Measurements from ENCODE around the gene SLC39A11.

The SLC39A11 gene

DNA sequence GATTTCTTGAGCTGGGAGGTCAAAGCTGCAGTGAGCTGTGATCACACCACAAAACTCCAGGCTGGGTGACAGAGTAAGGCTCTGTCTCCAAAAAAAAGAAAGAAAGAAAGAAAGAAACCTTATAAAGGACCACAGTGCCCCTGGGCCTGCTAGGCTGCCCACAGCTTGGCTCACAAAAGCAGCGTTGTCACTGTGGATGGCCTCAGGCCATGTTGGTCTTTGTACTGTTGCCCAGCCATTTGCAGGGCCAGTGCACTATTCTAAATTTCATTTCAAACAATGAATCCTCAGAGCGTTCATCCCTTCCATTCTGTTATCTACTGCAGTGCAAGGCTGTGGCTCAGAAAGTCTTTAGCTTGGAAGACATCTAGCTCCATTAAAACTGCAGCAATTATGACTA, 208.4 kb downstream of the SLC39A11 start:
- no peak overlapping the region for H2AFZ ChIP-seq (ENCODE audit: low read depth, low read length)
- peaks cover 0 to 11% of the 10 kb centered on the region in 2 experiments for H3K36me3 ChIP-seq (ENCODE audit: control insufficient read depth in 1 of 2, insufficient read depth in 2 of 2, low read depth in 1 of 2, low read length in 2 of 2)
- H3K14ac ChIP-seq (ENCODE audit: low read length in 2 of 2): no peak overlapping the region
- no peak for DNase-seq
- H2BK5ac ChIP-seq (ENCODE audit: low read depth, low read length, poor library complexity, severe bottlenecking): no peak overlapping the region
- no peak overlapping the region for H2BK120ac ChIP-seq (ENCODE audit: low read depth, low read length)
- 97% methylated on average over 2 of the region's 2 CpGs for WGBS
- H4K91ac ChIP-seq (ENCODE audit: low read length): no peak overlapping the region
- H3K79me1 ChIP-seq (replicated peaks; ENCODE audit: low read length, poor library complexity, severe bottlenecking): peaks cover 4% of the 10 kb centered on the region
- H3K4me2 ChIP-seq (ENCODE audit: low read length, poor library complexity, severe bottlenecking): no peak overlapping the region
- no peak overlapping the region for H4K8ac ChIP-seq (ENCODE audit: low read length)
- H3K23ac ChIP-seq (ENCODE audit: low read length in 2 of 2): no peak overlapping the region
- no peak overlapping the region for H3K9ac ChIP-seq (ENCODE audit: low read length)
- no peak overlapping the region for H3K18ac ChIP-seq (ENCODE audit: low read depth in 1 of 2, low read length in 2 of 2)
- H3K4ac ChIP-seq (ENCODE audit: low read depth in 1 of 2, low read length in 2 of 2): no peak overlapping the region
- no peak overlapping the region for H3K27ac ChIP-seq (ENCODE audit: low read length, poor library complexity, severe bottlenecking)
- H2BK15ac ChIP-seq (ENCODE audit: low read depth, poor library complexity, severe bottlenecking): no peak overlapping the region
- peaks cover 8% of the 10 kb centered on the region for H3K9me3 ChIP-seq (ENCODE audit: control insufficient read depth, low read length)
- H3K4me3 ChIP-seq (ENCODE audit: insufficient read depth in 1 of 2, low read depth in 1 of 2, low read length in 2 of 2): no peak overlapping the region
- no peak overlapping the region for H2AK5ac ChIP-seq (ENCODE audit: low read length, severe bottlenecking)
- H2BK12ac ChIP-seq (ENCODE audit: low read length in 2 of 2): no peak overlapping the region
- no peaks in the 10 kb centered on the region for H3K27me3 ChIP-seq (ENCODE audit: control insufficient read depth in 1 of 2, insufficient read depth in 1 of 2, low read length in 2 of 2)
- no peaks in the 10 kb centered on the region for H3K4me1 ChIP-seq (ENCODE audit: control insufficient read depth, insufficient read depth, low read depth, low read length)

DNA sequence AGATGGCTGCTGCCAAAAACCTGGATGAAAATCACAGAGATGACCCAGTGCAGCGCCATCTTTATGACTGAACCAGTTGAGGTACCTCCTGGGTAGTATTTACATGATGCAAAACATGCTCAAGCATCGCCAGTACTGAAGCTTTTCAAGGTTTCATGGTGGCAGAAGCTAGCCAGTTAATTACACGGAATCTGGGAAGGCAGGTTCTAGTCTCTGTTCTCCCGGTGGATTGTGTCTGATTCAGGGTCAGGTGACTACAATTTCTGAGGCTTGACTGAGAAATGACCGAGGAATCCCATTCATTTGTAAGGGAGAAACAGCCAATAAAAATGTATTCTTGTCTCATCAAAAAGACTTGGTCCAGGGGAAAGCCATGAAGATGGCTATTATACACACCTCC, 209.1 kb downstream of the SLC39A11 start:
- no peak overlapping the region for H3K27ac ChIP-seq (ENCODE audit: low read length, poor library complexity, severe bottlenecking)
- H2BK5ac ChIP-seq (ENCODE audit: low read depth, low read length, poor library complexity, severe bottlenecking): no peak overlapping the region
- H3K79me1 ChIP-seq (replicated peaks; ENCODE audit: low read length, poor library complexity, severe bottlenecking): peaks cover 4% of the 10 kb centered on the region
- no peak for DNase-seq
- H2AFZ ChIP-seq (ENCODE audit: low read depth, low read length): no peak overlapping the region
- H3K4me3 ChIP-seq (ENCODE audit: insufficient read depth in 1 of 2, low read depth in 1 of 2, low read length in 2 of 2): no peak overlapping the region
- no peak overlapping the region for H3K14ac ChIP-seq (ENCODE audit: low read length in 2 of 2)
- no peak overlapping the region for H3K23ac ChIP-seq (ENCODE audit: low read length in 2 of 2)
- no peak overlapping the region for H2BK120ac ChIP-seq (ENCODE audit: low read depth, low read length)
- H4K8ac ChIP-seq (ENCODE audit: low read length): no peak overlapping the region
- H2BK15ac ChIP-seq (ENCODE audit: low read depth, poor library complexity, severe bottlenecking): no peak overlapping the region
- H3K18ac ChIP-seq (ENCODE audit: low read depth in 1 of 2, low read length in 2 of 2): no peak overlapping the region
- peaks cover 0 to 11% of the 10 kb centered on the region in 2 experiments for H3K36me3 ChIP-seq (ENCODE audit: control insufficient read depth in 1 of 2, insufficient read depth in 2 of 2, low read depth in 1 of 2, low read length in 2 of 2)
- H3K4ac ChIP-seq (ENCODE audit: low read depth in 1 of 2, low read length in 2 of 2): no peak overlapping the region
- H2AK5ac ChIP-seq (ENCODE audit: low read length, severe bottlenecking): no peak overlapping the region
- 95% methylated on average over 4 of the region's 5 CpGs for WGBS
- H3K4me2 ChIP-seq (ENCODE audit: low read length, poor library complexity, severe bottlenecking): no peak overlapping the region
- no peaks in the 10 kb centered on the region for H3K4me1 ChIP-seq (ENCODE audit: control insufficient read depth, insufficient read depth, low read depth, low read length)
- peaks cover 8% of the 10 kb centered on the region for H3K9me3 ChIP-seq (ENCODE audit: control insufficient read depth, low read length)
- no peak overlapping the region for H2BK12ac ChIP-seq (ENCODE audit: low read length in 2 of 2)
- H3K9ac ChIP-seq (ENCODE audit: low read length): no peak overlapping the region
- no peak overlapping the region for H4K91ac ChIP-seq (ENCODE audit: low read length)
- no peaks in the 10 kb centered on the region for H3K27me3 ChIP-seq (ENCODE audit: control insufficient read depth in 1 of 2, insufficient read depth in 1 of 2, low read length in 2 of 2)

DNA sequence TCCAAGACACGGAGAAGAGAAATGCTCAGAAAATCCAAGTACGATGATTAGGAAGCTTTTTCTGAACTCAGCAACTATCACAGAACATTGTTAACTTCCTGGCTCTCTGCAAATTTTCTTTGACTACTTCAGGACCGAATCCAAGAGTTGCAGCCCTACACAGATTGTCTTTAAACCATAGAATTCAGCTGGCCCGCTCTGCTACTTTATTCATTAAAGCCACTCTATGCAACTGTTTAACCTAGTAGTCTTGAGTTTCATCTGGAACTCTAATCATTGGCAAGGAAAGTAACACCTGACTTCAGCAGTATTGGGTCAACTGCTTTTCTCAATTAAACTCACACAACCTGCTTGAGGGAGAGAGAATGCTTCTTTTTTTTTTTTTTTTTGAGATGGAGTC, 210.1 kb downstream of the SLC39A11 start:
- Histone ChIP-seq H3K79me1 (replicated peaks; ENCODE audit: low read length, poor library complexity, severe bottlenecking) (peaks cover 4% of the 10 kb centered on the region), H3K14ac (ENCODE audit: low read length in 2 of 2) (no peak overlapping the region), H3K27me3 (ENCODE audit: control insufficient read depth in 1 of 2, insufficient read depth in 1 of 2, low read length in 2 of 2) (no peaks in the 10 kb centered on the region), H3K23ac (ENCODE audit: low read length in 2 of 2) (no peak overlapping the region), H3K9ac (ENCODE audit: low read length) (no peak overlapping the region), H2BK15ac (ENCODE audit: low read depth, poor library complexity, severe bottlenecking) (no peak overlapping the region), H3K4me3 (ENCODE audit: insufficient read depth in 1 of 2, low read depth in 1 of 2, low read length in 2 of 2) (no peak overlapping the region), H3K4ac (ENCODE audit: low read depth in 1 of 2, low read length in 2 of 2) (no peak overlapping the region), H2AK5ac (ENCODE audit: low read length, severe bottlenecking) (no peak overlapping the region), H3K36me3 (ENCODE audit: control insufficient read depth in 1 of 2, insufficient read depth in 2 of 2, low read depth in 1 of 2, low read length in 2 of 2) (peaks cover 0 to 11% of the 10 kb centered on the region in 2 experiments), H2BK120ac (ENCODE audit: low read depth, low read length) (no peak overlapping the region), H3K4me1 (ENCODE audit: control insufficient read depth, insufficient read depth, low read depth, low read length) (no peaks in the 10 kb centered on the region), H2BK5ac (ENCODE audit: low read depth, low read length, poor library complexity, severe bottlenecking) (no peak overlapping the region), H4K8ac (ENCODE audit: low read length) (no peak overlapping the region), H4K91ac (ENCODE audit: low read length) (no peak overlapping the region), H3K27ac (ENCODE audit: low read length, poor library complexity, severe bottlenecking) (no peak overlapping the region), H3K9me3 (ENCODE audit: control insufficient read depth, low read length) (peaks cover 11% of the 10 kb centered on the region), H3K4me2 (ENCODE audit: low read length, poor library complexity, severe bottlenecking) (no peak overlapping the region), H2BK12ac (ENCODE audit: low read length in 2 of 2) (no peak overlapping the region), H2AFZ (ENCODE audit: low read depth, low read length) (no peak overlapping the region), H3K18ac (ENCODE audit: low read depth in 1 of 2, low read length in 2 of 2) (no peak overlapping the region)
- no peak for DNase-seq
- WGBS: 96% methylated on average over 4 of the region's 4 CpGs

DNA sequence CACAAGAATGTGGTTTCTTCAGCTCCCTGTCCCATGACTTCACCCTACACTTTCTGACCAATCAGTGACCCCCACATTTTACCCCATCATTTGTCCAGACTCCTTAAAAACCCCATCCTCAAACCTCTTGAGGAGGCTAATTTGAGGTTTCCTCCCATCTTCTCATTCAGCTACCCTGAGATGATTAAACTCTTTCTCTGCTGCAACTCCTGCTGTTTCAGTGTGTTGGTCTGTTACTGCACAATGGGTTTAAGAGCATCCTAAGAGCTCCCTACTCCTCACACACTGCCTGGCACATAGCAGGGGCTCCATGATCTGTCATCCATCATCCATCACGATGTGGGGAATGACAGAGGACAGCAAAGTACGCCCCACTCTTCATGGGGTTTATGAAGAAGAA, 212.6 kb downstream of the SLC39A11 start:
- Histone ChIP-seq H2BK12ac (ENCODE audit: low read length in 2 of 2) (no peak overlapping the region), H2BK120ac (ENCODE audit: low read depth, low read length) (no peak overlapping the region), H2AK5ac (ENCODE audit: low read length, severe bottlenecking) (no peak overlapping the region), H3K4me1 (ENCODE audit: control insufficient read depth, insufficient read depth, low read depth, low read length) (no peaks in the 10 kb centered on the region), H3K36me3 (ENCODE audit: control insufficient read depth in 1 of 2, insufficient read depth in 2 of 2, low read depth in 1 of 2, low read length in 2 of 2) (peaks cover 0 to 11% of the 10 kb centered on the region in 2 experiments), H3K27me3 (ENCODE audit: control insufficient read depth in 1 of 2, insufficient read depth in 1 of 2, low read length in 2 of 2) (no peaks in the 10 kb centered on the region), H3K18ac (ENCODE audit: low read depth in 1 of 2, low read length in 2 of 2) (no peak overlapping the region), H3K4me2 (ENCODE audit: low read length, poor library complexity, severe bottlenecking) (no peak overlapping the region), H3K4me3 (ENCODE audit: insufficient read depth in 1 of 2, low read depth in 1 of 2, low read length in 2 of 2) (no peak overlapping the region), H3K9ac (ENCODE audit: low read length) (no peak overlapping the region), H3K27ac (ENCODE audit: low read length, poor library complexity, severe bottlenecking) (no peak overlapping the region), H3K9me3 (ENCODE audit: control insufficient read depth, low read length) (peaks cover 16% of the 10 kb centered on the region), H4K8ac (ENCODE audit: low read length) (no peak overlapping the region), H3K4ac (ENCODE audit: low read depth in 1 of 2, low read length in 2 of 2) (no peak overlapping the region), H4K91ac (ENCODE audit: low read length) (no peak overlapping the region), H2BK5ac (ENCODE audit: low read depth, low read length, poor library complexity, severe bottlenecking) (no peak overlapping the region), H2AFZ (ENCODE audit: low read depth, low read length) (no peak overlapping the region), H3K23ac (ENCODE audit: low read length in 2 of 2) (no peak overlapping the region), H3K79me1 (replicated peaks; ENCODE audit: low read length, poor library complexity, severe bottlenecking) (no peaks in the 10 kb centered on the region), H3K14ac (ENCODE audit: low read length in 2 of 2) (no peak overlapping the region), H2BK15ac (ENCODE audit: low read depth, poor library complexity, severe bottlenecking) (no peak overlapping the region)
- 92% methylated on average over 2 of the region's 2 CpGs for WGBS
- no peak for DNase-seq

Measured in mesenchymal stem cell (in vitro differentiated cells and primary cell).